ENCODE results near the gene CD300LG. TPM values are rescaled to one million over a fixed set of nuclear protein-coding genes. Genes with fewer than 3 reads are reported as not detected.

CD300LG gene
- total RNA-seq, 3 donors from 2014 or later (not counting 1 experiment from before 2014, with no cell fraction given): not detected

DNA sequence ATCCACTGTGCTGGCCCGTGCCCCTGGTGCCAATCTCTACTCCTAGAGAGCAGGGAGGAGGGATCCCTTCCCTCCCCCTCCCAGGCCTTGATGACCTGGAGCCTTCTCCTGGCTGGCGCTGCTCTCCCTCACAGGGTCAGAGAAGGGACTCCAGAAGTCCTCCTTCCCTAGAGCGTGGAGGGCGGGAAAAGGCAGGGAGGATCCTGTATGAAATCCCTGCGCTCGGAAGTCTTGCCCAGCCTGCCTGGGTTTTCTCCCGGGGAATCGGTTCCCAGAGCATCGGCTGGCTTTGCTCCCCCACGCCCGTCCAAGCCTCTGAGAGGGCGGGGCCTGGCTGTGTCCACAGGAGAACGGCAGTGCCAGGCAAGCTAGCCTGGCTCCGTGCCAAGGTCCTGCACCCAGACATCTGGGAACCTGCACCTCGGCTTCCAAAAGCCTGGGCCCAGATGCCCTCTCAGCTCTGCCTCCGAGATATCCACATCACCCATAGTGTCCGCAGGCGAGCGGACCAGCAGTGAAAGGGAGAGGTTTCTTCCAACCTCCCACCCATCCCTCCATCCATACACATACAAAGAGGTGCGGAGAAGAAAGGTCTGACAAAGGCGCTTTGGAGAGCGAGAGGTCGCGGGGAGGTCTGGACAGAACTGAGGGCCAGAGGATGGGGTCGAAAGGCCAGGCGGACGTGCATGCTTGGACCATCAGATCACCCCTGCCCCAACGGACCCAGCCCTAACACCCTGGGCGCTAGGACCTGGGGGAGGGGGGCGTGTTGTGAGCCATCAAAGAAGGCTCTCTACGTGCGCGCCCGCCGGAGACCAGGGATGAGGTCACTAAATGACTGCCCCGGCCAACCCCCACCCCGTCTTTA, 59.2 kb downstream of the CD300LG start:
- peak overlapping the region in 1 of 2 donors; percentile 86 for H3K27ac Mint-ChIP-seq
- H3K4me1 Mint-ChIP-seq: peaks cover 0 to 12% of the 10 kb centered on the region in 2 donors
- H3K4me3 Mint-ChIP-seq: peak overlapping the region; percentile 78
- TF ChIP-seq, protein P1, sequence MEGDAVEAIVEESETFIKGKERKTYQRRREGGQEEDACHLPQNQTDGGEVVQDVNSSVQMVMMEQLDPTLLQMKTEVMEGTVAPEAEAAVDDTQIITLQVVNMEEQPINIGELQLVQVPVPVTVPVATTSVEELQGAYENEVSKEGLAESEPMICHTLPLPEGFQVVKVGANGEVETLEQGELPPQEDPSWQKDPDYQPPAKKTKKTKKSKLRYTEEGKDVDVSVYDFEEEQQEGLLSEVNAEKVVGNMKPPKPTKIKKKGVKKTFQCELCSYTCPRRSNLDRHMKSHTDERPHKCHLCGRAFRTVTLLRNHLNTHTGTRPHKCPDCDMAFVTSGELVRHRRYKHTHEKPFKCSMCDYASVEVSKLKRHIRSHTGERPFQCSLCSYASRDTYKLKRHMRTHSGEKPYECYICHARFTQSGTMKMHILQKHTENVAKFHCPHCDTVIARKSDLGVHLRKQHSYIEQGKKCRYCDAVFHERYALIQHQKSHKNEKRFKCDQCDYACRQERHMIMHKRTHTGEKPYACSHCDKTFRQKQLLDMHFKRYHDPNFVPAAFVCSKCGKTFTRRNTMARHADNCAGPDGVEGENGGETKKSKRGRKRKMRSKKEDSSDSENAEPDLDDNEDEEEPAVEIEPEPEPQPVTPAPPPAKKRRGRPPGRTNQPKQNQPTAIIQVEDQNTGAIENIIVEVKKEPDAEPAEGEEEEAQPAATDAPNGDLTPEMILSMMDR (IDR thresholded peaks at IDR 0.05): no peak
- peaks cover 33% of the 10 kb centered on the region for H3K27me3 ChIP-seq (ENCODE audit: control insufficient read depth, insufficient read depth, low read length)
- H3K9me3 ChIP-seq (ENCODE audit: control insufficient read depth, insufficient read depth, low read length): no peaks in the 10 kb centered on the region
- H3K4me1 ChIP-seq (ENCODE audit: control insufficient read depth, insufficient read depth, low read length): peaks cover 27% of the 10 kb centered on the region
- intact Hi-C loops (cut with micrococcal nuclease): no loop called here
- DNase-seq (peak; percentile 38 to 63), ATAC-seq (peak; percentile 40 to 72 (median 64))
- H3K36me3 Mint-ChIP-seq: no peaks in the 10 kb centered on the region
- peaks cover 11 to 37% of the 10 kb centered on the region in 2 donors for H3K27me3 Mint-ChIP-seq (ENCODE audit: low read depth in 2 of 2)
- no peaks in the 10 kb centered on the region for H3K9me3 Mint-ChIP-seq
- no peak overlapping the region for H3K27ac ChIP-seq (ENCODE audit: low read length)
- no peaks in the 10 kb centered on the region for H3K36me3 ChIP-seq (ENCODE audit: control insufficient read depth, insufficient read depth, low read length)
- peak overlapping the region; percentile 41 for H3K4me3 ChIP-seq (ENCODE audit: low read length)
- WGBS (ENCODE audit: insufficient coverage): 7% methylated on average over 37 of the region's 37 CpGs

DNA sequence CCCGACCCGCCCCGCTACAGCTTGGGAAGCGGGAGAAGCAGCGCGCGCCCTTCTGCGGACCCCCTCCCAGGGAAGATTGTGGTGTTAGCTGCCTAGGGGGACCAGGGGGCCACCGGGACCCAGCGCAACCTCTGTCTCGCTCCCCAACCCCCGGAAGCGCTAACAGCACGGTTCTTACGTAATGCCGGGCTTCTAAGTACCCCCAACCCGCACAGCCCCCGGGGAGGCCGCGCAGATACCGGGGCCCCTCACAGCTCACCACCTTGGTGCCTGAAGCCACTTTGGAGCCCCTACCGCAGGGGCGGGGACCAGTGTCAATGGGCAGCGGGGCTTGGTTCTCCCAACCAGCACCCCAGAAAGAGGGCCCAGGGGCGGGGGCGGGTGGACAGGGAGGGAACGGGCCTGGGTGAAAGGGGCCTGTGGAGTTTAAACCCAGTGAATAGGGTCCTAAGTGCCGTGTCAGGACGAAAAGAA, 60.0 kb downstream of the CD300LG start:
- intact Hi-C loops (cut with micrococcal nuclease): no loop called here
- ATAC-seq: peak in 2 of 3 donors; percentile 56 to 59
- H3K36me3 ChIP-seq (ENCODE audit: control insufficient read depth, insufficient read depth, low read length): no peaks in the 10 kb centered on the region

DNA sequence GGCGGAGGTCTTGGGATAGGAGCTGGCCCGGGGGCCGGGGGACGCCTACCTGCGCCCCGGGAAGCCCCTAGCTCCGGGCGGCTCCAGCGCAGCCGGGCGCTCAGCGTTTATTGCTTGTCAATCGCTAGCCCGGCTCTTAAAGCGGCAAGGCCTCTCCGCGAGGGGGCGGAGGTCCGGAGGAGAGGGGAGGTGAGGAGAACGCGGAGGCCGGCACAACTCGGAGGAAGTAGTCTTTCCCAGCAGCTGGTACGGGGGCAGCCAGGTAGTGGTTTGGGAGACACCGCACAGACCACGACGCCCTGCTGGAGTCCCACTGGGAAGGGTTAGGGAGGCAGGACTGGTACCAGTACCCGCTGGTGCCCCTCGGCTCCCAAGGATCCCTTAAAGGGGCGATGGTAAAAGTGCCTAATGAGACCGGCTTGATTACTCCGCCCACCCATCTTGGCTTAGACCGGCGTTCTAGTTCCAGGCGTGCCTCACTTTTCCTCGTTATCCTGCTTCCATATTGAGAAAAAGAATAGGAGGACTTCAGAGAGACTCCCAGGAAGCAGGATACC, 60.5 kb downstream of the CD300LG start, which contains the start of gene MPP2:
MPP2 (minus strand) TSS at position 112 of the 557 bp plus-strand sequence. CDS start 3,076 bp downstream, outside the sequence.
- Mint-ChIP-seq H3K9me3 (no peaks in the 10 kb centered on the region), H3K4me3 (peak within 1 kb of the TSS; percentile 78), H3K27me3 (ENCODE audit: low read depth in 2 of 2) (peaks cover 11 to 33% of the 10 kb centered on the region in 2 donors), H3K36me3 (no peaks in the 10 kb centered on the region), H3K27ac (peak within 1 kb of the TSS in 1 of 2 donors; percentile 86), H3K4me1 (peaks cover 0 to 10% of the 10 kb centered on the region in 2 donors)
- no peak within 1 kb of the TSS for H3K27ac ChIP-seq (ENCODE audit: low read length)
- TF ChIP-seq, protein P1 (IDR thresholded peaks at IDR 0.05): no peak
- peak within 1 kb of the TSS; percentile 41 for H3K4me3 ChIP-seq (ENCODE audit: low read length)
- H3K36me3 ChIP-seq (ENCODE audit: control insufficient read depth, insufficient read depth, low read length): no peaks in the 10 kb centered on the region
- ATAC-seq (peak in 2 of 3 donors; percentile 57 to 64), DNase-seq (peak; percentile 31 to 76)
- WGBS (ENCODE audit: insufficient coverage): under 1% methylated on average over 36 of the region's 36 CpGs
- intact Hi-C loops (cut with micrococcal nuclease): no loop called here
- H3K4me1 ChIP-seq (ENCODE audit: control insufficient read depth, insufficient read depth, low read length): peaks cover 27% of the 10 kb centered on the region
- peaks cover 33% of the 10 kb centered on the region for H3K27me3 ChIP-seq (ENCODE audit: control insufficient read depth, insufficient read depth, low read length)
- no peaks in the 10 kb centered on the region for H3K9me3 ChIP-seq (ENCODE audit: control insufficient read depth, insufficient read depth, low read length)

More for the DNA sequence above, 60.0 kb downstream of the CD300LG start:
- Mint-ChIP-seq H3K27me3 (ENCODE audit: low read depth in 2 of 2) (peaks cover 11 to 33% of the 10 kb centered on the region in 2 donors), H3K4me3 (peak overlapping the region; percentile 78), H3K4me1 (peaks cover 0 to 10% of the 10 kb centered on the region in 2 donors), H3K27ac (peak overlapping the region in 1 of 2 donors; percentile 86), H3K36me3 (no peaks in the 10 kb centered on the region), H3K9me3 (no peaks in the 10 kb centered on the region)
- DNase-seq: peak in 1 of 2 donors; percentile 65
- peaks cover 27% of the 10 kb centered on the region for H3K4me1 ChIP-seq (ENCODE audit: control insufficient read depth, insufficient read depth, low read length)
- WGBS (ENCODE audit: insufficient coverage): 2% methylated on average over 29 of the region's 29 CpGs
- no peak overlapping the region for H3K27ac ChIP-seq (ENCODE audit: low read length)
- TF ChIP-seq, protein P1 (IDR thresholded peaks at IDR 0.05): no peak
- H3K9me3 ChIP-seq (ENCODE audit: control insufficient read depth, insufficient read depth, low read length): no peaks in the 10 kb centered on the region
- H3K4me3 ChIP-seq (ENCODE audit: low read length): peak overlapping the region; percentile 41
- peaks cover 33% of the 10 kb centered on the region for H3K27me3 ChIP-seq (ENCODE audit: control insufficient read depth, insufficient read depth, low read length)

Data from natural killer cell (primary cell).